CD4-positive, alpha-beta T cell treated with Interleukin-6 for 4 hours (primary cell): ENCODE data around the gene FLNA.
"Not testable (repeated sequence)": the region's sequence is repeated elsewhere in the genome, so short reads cannot be mapped to it uniquely, and the experiment has no call there.

ENCODE experiments used
- DNase-seq: peaks from one replicate; pipeline ENCODE4 v3.0.0-alpha.2; 2020; ENCODE audit warnings: mixed read lengths

The FLNA gene

GRCh38 chrX:154374313-154375155, at the start of gene FLNA:
Gene FLNA, minus strand, starts transcription at chrX:154374634. Its CDS starts 3,389 bp downstream, at chrX:154371245.
- DNase-seq: peak; percentile 42

- DNase-seq: no peak
Measured at GRCh38 chrX:154420402-154420756, 45.9 kb upstream of the FLNA start.

- no peak for DNase-seq
Measured at GRCh38 chrX:154419688-154420401, 45.4 kb upstream of the FLNA start.

GRCh38 chrX:154419189-154419588, 44.8 kb upstream of the FLNA start:
- no peak for DNase-seq

GRCh38 chrX:154417157-154417556, 42.7 kb upstream of the FLNA start:
- DNase-seq: no peak

GRCh38 chrX:154413142-154413541, 38.7 kb upstream of the FLNA start:
- no peak for DNase-seq

GRCh38 chrX:154412468-154412867, 38.0 kb upstream of the FLNA start:
- peak; percentile 57 for DNase-seq

GRCh38 chrX:154411981-154412340, 37.5 kb upstream of the FLNA start:
- DNase-seq: peak; percentile 67

GRCh38 chrX:154409222-154409871, 34.9 kb upstream of the FLNA start, which contains the start of gene DNASE1L1:
Gene DNASE1L1, minus strand, starts transcription at chrX:154409254. Its CDS starts 3,686 bp downstream, at chrX:154405568.
- peak; percentile 36 for DNase-seq

- DNase-seq: no peak
Measured at GRCh38 chrX:154408659-154409221, 34.3 kb upstream of the FLNA start.

- DNase-seq: no peak
Measured at GRCh38 chrX:154404625-154405192, 30.3 kb upstream of the FLNA start.

- DNase-seq: no peak
Measured at GRCh38 chrX:154403858-154404257, 29.4 kb upstream of the FLNA start.

GRCh38 chrX:154403192-154403591, 28.8 kb upstream of the FLNA start:
- no peak for DNase-seq

- no peak for DNase-seq
Measured at GRCh38 chrX:154402622-154403127, 28.2 kb upstream of the FLNA start.

GRCh38 chrX:154401918-154402621, 27.6 kb upstream of the FLNA start:
- DNase-seq: no peak

- no peak for DNase-seq
Measured at GRCh38 chrX:154401045-154401799, 26.8 kb upstream of the FLNA start.

- DNase-seq: not testable (repeated sequence)
Measured at GRCh38 chrX:154400369-154400817, 26.0 kb upstream of the FLNA start.

GRCh38 chrX:154399527-154400368, 25.3 kb upstream of the FLNA start:
- DNase-seq: no peak

GRCh38 chrX:154398668-154399526, 24.5 kb upstream of the FLNA start:
- DNase-seq: peak; percentile 88
